HG03432 (cell line): ENCODE data around the gene ULBP1.
"Not testable (repeated sequence)": the region's sequence is repeated elsewhere in the genome, so short reads cannot be mapped to it uniquely, and the experiment has no call there.

Experiments used
- ATAC-seq: cut with Tn5 transposase; IDR thresholded peaks from one replicate; pipeline ENCODE4 v1.9.1; 2021; ENCODE audit warnings: mild to moderate bottlenecking, moderate library complexity; ENCODE audit not compliant: unreplicated experiment

Gene ULBP1

DNA sequence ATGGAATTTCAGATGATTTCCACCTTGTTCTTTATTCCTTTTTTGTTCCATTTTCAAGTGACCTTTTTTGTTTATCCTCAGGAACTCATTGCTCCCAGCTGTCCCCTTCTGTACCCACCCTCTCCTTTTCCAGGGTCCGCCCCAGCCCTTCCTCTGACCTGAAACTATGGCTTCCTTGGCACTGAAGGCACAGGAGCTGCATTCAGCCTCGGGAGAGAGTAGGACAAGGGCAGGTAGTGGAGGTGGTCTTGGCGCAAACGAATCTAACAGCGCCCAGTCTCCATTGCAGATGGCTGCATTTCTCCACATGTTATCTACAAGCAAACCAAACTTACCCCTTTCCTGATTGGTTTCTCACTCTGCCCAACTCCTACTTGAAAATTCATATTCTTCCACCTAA lies 30.7 kb upstream of the ULBP1 start:
- ATAC-seq = no peak

DNA sequence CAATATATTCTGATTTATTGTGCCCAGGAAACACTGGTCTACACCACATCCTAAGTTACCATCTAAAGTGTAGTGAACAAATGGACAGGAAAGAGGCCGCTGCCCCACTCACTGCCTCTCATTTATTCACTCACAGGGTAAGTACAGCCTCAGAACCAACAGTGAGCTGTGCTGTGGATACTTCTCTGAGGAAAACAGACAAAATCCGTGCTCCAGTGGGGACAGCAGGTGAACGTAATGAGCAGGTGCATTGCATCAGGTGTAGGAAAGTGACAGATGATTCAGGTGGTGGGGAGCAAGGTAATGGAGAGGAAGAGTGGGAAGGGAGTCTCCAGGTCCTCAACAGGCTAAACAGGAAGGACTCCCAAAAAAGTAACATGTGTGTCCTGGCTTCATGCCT lies 30.3 kb upstream of the ULBP1 start:
- no peak for ATAC-seq

DNA sequence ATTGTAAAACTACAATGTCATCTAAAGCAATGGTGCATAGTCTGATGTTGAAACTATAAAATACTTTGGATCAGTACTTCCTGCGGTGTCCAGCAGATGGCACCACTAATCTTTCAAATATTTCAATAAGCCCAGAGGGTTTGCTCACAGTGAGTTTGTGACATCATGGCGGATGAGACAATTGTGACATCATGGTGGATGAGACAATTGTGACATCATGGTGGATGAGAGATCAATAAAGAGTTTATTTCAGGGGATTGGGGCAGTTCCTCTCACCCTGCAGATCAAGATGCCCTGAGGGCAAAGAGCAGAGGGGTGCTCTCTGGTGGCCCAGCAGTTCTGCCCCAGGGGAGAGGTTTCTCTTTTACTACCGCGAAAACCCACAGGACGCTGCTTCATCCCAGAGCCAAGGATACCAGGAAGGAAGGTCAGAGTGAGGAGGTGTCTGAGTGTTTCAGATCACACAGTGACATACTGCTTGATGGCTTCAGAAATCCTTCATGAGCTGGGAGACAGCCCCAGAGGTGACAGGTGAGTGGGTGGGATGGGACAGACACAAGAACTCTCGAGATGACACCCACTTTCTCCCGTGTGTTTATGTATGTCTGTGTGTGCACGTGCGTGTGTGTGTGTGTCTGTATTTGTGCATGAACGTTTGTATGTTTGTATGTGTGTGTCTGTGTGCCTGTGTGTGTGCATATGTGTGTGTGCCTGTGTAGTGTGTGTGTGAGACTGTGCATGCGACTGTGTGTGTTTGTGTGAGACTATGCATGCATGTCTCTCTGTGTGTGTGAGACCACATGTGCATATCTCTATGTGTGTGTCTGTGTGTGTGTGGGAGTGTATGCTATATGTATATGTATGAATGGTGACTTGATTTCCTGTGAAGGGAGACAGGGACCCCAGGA lies 29.2 kb upstream of the ULBP1 start:
- ATAC-seq = no peak

DNA sequence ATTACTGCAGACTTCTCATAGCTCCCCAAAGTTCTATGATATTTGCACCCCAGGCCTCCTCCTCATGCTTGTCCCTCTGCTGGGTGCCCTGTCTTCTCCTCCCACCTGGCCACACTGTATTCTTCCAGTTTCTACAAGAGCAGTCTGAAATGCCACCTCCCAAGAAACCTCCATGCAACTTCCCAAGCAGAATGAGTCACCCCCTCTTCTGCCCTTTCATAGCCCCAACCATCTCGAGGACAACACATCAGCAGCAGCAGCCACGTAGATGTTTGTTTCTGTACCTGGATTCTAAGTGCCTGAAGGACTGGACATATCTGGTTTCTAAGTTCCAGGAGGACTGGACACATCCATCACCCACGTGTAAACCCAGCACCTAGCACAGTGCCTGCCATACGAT lies 28.5 kb upstream of the ULBP1 start:
- ATAC-seq = no peak

DNA sequence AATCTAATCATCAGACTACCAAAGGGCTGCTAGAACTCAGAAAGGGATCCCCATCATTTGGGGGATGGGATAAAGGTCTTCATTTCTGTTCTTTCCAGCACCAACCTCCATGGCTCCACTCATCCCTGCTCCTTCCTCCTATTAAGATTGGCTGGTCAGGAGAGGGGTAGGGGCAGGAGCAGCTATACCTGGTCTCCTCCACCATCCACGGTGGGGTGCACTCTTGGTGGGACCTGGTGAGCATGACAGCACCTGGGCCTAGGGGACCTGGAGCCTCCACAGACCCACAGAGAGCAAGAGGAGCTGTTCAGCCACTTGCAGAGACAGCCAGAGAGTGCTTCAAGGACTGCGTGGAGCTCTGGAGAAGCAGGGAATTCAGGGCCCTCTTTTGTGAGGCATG lies 28.1 kb upstream of the ULBP1 start:
- no peak for ATAC-seq

DNA sequence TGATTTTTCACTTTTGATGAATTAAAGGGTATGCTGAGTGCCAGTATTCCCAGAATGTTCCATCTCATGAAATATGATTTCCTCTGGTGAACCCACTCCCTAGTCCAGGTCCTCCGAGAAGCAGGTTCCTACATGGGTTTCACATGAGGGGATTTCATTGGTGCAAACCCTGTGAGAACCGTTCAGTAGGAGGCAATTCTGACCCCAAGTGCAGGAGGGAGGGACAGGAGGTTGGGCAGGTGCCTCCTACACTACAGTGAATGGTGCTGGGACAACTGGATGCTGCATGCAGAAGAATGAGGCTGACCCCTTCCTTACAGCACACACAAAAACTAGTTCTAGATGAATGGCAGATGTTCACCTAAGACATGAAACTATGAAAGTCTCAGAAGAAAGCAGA lies 27.0 kb upstream of the ULBP1 start:
- ATAC-seq = no peak

DNA sequence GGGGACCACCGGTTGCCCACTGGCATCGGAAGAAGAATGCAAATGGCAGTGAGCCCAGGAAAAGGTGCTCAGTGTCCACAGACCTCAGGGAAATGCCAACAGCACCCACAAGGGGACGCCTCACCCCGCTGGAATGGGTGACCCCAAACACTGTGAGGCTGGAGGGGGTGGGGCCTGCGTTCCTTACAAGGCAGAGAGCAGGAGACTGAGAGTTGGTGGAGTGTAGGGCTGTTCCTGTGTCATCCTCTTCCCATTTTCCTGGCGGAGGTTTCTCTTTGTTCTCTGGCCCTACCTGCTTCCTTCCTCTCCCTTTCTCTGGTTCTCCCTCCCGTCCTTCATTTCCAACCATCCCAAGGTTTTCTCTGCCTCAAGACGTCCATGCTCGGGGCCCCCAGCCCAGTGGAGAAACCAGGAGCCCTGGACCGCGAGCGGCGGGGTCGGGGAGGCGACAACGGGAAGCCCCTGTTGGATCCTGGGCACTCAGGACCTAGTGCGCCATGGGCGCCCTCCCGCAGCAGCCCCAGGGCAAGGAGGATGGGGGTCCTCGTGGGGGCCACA lies 25.7 kb upstream of the ULBP1 start:
- ATAC-seq = not testable (repeated sequence)

DNA sequence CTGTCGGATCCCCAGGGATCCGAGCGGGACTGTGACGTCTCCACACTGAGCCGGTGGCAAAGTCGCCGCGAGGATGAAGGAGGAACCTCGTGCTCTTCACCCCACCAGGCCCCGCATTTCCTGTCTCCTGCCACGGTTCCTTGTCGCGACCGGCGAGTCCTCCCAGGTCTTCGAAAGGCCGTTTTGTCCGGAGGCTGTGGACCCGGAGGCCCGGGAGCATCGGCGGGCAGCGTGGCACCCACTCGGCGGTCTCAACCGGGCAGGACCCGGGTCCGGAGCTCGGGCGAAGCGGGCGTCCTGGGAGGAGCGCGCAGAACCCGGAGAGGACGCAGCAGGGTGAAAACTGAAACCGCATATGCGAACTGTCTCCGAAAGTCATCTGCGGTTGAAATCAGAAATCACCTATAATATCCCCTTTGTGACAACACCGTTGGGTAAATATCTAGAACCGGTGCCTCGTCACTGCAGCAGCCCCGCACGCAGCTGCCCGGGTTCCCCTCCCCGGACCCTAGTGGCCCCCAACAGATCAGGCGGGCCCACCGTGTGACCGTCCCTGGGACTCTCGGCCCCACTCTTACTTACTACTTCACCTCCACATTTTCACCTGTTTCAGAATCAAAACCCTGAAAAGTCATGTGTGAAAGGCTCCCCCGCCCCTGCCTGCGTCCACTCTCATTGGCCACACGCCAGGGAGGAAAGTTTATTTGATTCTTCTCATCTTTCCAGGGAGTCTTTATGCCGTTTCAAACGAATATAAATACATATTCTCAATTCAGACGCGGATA lies 25.0 kb upstream of the ULBP1 start:
- ATAC-seq = peak; percentile 81

DNA sequence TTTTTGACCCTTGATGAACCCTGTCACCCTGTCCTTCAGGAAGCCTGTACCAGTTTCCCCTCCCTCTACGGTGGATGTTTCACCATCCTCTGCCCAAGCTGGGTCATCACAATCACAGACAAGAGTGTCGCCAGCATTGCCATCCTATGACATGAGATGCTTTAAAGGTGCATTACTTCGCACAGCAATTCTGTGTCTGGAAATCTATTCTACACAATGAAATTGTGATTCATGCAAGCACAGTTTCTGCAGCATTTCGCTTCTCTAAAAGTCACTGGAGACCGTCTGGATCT lies 24.4 kb upstream of the ULBP1 start:
- no peak for ATAC-seq

DNA sequence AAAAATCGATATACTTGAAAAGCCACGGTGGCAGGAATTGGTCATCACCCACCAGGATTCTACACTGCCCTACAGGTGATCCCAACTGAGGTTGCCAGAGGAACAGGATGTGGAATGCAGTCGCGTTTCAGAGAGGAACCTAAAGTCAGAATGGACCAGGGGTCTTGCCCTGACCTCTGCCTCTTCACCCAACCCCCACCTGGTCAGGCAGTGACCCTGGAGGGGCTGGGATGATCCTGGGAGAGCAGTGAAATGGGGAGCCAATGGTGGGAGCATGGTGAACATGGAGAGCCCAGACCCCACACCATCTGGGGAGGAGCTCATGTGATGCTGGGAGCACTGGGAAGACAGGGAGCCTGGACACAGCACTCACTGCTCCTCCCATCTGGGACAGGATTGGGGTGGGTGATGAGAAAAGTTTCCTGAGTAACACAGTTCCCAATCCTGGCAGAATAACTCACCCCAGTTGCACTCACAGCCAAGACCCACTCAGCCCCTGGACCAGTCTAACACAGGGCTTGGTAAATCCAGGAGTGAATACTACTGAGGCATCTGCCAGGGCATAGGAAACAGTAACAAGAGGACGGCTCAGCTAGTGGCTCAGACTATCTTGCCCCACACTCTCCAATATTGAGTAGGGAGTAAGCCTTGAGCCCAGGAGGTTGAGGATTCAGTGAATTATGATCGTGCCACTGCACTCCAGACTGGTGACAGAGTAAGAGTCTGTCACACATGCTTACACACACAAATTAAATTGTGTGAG lies 23.7 kb upstream of the ULBP1 start:
- no peak for ATAC-seq

DNA sequence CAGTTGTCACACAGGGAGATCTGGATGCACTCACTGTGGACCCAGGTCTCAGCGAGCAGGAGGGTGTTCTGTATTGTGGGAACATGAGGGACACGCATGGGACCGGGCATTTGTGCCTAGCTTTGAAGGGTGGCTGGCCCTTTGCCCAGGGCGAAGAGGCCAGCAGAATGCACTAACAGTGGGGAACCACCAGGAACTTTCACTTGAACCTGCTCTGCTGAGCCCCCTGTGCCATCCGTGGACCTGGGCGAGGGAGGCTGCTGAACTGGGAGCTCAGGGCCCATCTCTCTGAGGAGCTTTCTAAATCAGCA lies 23.1 kb upstream of the ULBP1 start:
- no peak for ATAC-seq

DNA sequence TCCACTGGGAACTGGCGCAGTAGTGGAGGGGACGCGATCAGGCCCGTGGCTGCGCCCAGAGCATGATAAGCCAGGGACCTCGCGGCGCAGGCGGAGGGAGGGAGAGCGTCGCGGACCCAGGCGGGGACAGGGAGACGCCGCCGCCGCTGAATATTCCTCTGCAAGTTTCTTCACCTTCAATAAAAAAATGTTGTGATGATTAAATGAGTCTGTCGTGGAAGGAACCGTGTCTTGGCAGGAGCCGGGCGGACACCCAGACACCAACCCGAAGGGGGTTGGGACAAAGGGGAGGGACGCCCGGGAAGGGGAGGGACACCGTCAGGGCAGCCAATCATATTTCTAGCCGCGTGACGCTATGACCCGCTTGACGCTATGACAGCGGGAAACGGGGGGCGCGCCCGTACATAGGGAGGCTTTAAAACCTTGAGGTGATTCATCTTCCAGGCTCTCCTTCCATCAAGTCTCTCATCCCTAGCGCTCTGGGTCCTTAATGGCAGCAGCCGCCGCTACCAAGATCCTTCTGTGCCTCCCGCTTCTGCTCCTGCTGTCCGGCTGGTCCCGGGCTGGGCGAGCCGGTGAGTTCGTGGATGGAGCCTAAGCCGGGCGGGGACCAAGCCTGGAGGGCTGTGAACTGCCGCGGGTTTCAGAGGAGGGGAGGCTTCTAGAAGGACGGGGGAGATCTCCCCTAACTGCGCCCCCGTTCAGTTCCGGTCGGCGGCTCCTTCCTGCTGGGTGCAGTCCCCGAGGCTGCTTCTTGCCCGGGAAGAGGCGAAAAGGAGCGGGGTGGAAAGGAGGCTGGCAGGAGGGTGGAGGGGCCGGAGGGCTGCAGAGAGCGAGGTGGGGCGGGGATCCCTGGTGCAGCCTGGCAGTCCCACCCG lies 21.9 kb upstream of the ULBP1 start, which contains the start of gene ULBP2:
ULBP2 (plus strand) TSS at position 432 of the 878 bp plus-strand sequence; CDS start at position 491, 59 bp downstream.
- ATAC-seq = peak; percentile 50

DNA sequence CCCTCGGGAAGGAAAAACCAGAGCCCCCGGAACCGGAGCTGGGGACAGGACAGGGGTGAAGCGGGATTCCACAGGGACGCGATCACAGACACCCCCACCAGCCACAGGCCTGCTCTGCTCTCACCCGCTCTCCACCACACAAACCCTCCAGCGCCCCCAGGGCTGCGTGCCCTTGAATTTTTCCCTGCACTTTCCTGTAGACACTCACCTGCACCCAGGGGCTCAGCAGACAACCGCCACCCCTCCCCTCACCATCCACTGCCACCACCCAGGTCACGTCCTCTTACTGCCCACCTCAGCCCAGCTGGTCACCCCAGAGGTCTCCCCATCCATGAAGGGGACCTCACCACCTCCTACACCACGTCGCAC lies 21.3 kb upstream of the ULBP1 start:
- no peak for ATAC-seq

DNA sequence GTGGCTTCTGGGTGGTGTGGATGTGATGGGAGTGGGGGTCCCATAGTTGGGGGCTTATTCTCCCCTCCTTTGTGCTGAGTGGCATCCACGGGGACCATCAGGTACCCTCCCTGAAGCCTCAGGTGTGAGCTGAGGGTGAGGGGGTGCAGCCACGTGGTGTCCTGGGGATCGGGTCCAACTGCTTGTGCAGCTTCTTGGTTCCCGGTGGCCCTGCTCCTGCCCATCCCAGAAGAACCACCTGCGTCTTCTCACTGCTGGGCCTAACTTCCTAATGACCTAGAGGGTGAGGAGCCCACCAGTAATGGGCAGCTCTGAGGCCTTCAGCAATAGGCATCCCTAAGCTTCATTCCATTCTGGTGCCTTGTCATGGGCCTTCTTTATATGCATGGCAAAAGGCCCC lies 20.4 kb upstream of the ULBP1 start:
- not testable (repeated sequence) for ATAC-seq

DNA sequence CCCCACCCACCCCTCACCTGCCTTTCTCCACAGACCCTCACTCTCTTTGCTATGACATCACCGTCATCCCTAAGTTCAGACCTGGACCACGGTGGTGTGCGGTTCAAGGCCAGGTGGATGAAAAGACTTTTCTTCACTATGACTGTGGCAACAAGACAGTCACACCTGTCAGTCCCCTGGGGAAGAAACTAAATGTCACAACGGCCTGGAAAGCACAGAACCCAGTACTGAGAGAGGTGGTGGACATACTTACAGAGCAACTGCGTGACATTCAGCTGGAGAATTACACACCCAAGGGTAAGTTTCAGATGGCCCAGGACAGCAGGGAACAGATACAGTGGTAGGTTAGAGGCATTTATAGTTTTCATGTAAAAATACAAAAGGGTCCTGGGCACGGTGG lies 18.5 kb upstream of the ULBP1 start:
- ATAC-seq = not testable (repeated sequence)

DNA sequence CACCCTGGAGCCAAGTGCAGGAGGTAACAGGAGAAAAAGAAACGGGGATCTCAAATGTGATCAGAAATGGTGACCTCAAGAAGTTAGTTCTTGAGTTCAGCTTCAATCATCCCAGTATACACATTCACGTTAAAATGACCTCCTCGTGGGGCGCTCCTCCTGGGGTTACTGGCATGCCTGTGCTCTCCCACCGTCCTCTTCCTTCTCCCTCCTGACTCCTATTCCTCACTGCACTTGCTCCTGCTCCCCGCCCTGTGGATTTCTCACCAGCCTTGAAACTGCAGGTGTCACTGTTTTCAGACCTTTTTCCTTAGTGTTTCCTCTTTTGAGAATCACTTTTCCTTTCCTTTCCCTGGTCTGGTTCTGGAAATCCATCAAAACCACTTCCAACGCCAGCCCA lies 17.1 kb upstream of the ULBP1 start:
- not testable (repeated sequence) for ATAC-seq

DNA sequence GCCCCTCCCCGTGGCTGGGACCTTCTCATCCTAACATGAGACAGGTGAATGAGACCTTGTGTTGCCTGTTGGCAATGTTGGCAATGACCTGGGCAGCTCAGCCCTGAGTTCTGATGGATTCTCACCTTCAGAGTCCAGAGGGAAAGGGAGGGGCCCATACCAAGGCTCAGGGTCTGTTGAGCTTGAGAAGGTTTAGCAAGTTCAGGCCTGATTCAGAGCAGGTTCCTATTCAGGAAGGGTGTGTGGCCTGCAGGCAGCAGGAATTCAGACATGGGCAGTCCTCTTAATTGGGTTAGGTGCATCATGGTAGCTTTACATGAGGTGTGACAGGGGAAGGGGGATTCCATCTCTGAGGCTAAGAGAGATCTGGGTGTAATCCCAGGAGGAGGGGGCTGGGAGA lies 16.2 kb upstream of the ULBP1 start:
- ATAC-seq = not testable (repeated sequence)

DNA sequence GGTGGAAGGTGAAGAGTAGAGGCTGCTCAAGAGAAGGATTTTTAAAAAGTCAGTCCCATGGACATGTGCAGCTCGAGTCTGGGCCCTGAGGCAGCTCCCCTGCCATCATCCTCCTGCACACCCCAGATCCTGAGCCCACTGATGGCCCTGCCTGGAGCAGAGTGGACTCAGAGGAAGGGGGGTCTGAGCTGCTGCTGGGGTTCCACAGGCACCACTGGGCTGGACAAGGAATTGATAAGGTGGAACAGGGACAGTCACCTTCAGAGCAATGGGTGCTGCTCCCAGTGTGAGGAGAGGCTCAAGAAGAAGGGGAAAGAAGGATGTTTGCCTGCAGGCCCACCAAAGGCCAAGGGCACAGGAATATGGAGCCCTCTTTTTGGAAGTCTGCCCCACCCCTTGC lies 15.7 kb upstream of the ULBP1 start:
- no peak for ATAC-seq

DNA sequence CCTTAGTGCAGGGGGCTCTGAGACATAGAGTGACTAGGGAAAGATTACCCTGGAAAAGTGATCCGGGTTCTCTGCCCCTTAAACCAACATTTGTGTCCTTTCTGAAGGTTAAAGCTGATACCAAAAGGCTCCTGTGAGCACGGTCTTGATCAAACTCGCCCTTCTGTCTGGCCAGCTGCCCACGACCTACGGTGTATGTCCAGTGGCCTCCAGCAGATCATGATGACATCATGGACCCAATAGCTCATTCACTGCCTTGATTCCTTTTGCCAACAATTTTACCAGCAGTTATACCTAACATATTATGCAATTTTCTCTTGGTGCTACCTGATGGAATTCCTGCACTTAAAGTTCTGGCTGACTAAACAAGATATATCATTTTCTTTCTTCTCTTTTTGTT lies 15.1 kb upstream of the ULBP1 start:
- ATAC-seq = no peak

DNA sequence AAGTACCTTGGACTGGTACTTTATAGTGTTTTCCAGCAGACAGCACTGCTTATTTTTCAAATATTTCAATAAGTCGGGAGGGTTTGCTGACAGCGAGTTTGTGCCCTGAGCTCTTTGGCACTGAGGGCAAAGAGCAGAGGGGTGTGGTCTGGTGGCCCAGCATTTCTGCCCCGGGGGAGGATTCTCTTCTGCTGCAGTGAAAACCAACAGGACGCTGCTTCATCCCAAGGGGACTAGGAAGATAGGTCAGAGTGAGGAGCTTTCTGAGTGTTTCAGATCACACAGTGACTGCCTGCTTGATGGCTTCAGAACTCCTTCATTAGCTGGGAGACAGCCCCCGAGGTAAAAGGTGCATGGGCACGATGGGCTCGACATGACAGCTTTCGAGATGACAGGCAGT lies 13.3 kb upstream of the ULBP1 start:
- no peak for ATAC-seq
